HTR-8/SVneo (cell line): ENCODE measurements around the gene ZSWIM6.

Experiments used
- DNase-seq: peaks from one replicate; pipeline ENCODE4 v3.0.0; 2011; ENCODE audit warnings: low spot score, mixed read lengths; ENCODE audit not compliant: insufficient read length
- FAIRE-seq: peaks from 2 replicates; lab custom pipeline; 2011; peaks lifted over from hg19 to GRCh38; lab: Jason Lieb, UNC

ZSWIM6 gene

DNA sequence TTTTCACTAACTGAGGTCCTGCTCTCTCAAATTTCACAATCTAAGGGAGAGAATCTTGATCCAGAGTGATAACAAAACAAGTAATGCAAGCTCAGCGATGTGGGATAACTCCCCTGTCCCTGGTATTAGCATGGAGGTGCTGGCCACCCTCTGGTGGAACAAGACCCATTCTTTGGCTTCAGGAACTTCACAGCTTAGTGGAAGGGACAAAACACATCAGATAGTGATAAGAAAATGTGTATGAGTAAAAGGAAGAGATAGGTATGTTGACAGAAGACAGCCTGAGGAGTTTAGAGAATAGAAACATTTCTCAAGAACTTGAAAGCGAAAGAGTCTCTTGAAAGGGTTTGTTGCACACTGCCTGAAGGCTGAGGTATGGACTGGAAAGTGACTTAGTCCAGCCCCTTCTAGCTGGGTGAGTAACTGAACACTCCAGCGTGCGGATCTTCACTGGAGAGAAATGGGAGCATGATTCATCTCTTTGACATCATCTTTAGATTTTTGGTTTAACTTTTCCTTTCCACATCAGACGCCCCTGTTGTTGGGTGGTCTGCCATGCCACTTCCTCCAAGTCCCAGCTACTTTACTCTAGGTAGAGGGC is 25.4 kb upstream of the ZSWIM6 start:
- FAIRE-seq = no peak
- DNase-seq = no peak

DNA sequence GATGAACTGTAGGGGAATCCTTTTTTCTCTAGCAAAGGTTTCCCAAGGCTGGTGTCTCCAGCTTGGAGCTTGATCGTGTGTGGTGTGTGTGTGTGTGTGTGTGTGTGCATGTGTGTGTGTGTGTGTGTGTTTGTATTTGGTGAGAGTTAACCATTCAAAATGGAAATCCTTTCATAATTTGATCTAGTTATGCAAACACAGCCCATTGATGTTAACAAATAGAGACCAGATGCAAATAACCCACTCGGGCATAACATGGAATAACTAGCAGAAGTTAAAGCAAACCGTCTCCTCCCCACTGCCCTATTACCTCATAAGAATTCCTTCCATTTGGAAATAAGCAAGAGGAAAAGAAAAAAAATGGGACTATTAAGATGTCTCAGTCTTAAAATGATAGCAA is 24.9 kb upstream of the ZSWIM6 start:
- FAIRE-seq (no peak), DNase-seq (no peak)

DNA sequence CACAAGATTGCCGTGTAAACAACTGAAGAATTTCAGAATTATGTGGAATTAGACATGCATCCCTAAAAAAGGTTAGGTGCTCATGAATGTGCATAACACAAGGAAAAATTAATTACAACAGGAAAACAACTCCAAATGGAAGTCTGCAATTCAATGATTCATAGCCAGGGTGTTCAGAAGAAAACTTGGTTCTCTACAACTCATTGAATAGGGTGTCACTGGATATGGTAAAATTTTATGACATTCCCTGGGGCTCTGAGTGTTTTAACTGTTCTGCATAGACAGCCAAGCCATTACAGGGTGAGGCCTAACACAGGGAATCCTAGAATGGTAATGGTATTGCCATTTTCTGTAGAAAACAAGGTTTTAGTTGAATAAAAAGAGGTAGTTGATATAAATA is 24.4 kb upstream of the ZSWIM6 start:
- no peak for FAIRE-seq

DNA sequence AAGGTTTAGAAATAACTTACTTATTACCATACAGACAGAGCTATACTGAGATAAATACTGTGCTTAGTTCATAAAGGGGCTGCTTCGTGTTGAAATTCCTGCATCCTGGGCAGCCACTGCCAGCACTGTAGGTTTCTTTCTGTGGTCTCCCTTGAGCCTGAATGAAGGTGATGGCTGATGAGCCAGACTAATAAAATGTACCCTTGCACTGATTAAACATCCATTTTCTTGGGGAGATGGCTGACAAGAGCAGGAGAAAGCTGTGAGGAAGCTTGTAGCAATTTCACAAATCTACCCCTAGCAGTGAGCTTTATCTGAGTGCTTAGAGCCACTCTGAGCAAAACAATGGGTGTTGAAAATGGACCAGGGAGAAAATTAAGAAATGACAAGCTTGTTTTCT is 23.3 kb upstream of the ZSWIM6 start:
- DNase-seq (no peak), FAIRE-seq (no peak)

More for the DNA sequence above, 24.4 kb upstream of the ZSWIM6 start:
- no peak for DNase-seq

DNA sequence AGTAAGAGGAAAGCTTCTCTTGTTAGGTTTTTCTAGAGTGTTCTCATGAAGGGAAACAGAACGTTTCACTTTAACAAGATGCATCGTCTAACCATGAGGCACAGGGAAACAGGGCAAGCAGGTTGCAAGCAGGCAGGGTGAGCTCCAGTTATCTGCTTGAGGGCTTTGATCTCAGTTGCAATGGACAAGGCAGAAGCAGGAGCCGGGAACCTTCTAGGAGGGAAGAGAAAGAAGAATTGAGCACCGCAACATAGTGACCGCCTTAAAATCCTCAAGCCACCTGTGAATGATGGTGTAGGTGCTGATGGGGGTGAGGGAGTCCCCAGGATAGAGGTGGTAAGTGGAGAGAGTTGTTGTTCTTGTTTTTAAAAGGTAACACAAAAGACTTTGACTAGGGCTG is 22.9 kb upstream of the ZSWIM6 start:
- FAIRE-seq (no peak), DNase-seq (no peak)

DNA sequence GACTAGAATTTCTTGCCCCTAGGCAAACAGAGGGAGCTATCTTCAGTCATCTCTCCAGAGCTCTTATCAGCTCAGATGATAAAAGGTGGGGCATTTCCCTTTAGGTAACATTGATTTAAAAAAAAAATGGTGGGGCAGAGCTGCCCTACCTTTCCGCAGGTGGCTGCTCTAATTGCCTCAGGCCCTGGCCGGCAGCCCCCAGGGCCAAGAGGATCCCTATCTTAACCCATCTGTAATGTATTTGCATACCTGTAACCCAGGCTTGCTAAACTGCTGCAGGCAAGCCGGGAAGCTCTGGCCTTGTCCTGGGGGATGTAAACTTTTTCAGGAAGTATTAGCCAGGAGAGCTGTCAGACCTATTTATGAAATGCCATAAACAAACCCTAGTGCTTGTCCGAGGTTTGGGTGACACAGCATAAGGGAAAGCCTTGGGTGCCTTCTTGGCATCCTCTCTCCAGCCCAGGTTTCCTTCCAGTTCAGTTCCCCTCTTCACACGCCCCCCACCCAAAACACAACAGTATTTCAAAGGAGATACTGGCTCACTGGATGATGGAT is 20.9 kb upstream of the ZSWIM6 start:
- FAIRE-seq = no peak
- no peak for DNase-seq

DNA sequence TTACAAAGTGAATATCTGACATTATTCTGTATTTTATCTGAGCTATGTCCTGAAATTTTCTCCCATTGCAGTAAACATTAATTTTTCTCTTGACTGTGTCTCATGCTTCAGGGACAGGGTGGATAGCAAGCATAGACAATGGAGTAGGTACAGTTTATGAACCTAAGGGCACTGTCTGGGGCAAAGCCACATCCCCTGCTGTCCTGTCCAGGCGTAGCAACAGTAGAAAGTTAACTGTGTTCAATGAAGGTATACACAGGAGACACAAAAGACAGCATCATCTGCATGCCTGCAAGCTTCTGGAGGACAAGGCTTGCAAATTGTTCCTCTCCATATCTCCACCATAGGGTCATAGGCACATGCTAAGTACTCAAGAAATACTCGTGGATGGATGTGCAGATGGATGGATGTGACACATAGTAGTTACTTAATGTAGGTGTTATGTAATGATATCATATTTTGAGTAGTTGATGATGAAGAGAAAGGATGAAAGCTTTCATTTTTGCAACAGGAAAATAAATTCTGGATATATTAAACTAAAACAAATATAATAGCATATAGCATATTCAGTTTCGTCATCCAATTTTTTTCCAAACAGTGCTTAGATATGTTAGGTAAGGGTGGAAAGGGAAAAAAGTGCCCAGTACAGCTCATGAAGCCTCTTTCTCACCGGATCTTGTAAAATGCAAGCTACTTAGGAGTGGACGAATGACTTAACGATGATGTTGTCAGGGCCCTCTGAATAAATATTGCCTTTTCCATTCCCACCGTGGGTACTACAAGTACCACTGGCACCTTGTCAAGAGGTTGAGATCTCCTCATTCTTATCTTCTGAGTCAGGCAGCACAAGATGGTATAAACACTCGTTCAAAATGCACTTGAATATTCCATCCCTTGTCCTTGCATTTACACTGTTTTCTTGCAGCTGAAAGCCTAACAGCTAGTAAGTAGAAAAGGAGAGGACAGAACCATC is 19.9 kb upstream of the ZSWIM6 start:
- FAIRE-seq = peak; percentile 86
- no peak for DNase-seq

DNA sequence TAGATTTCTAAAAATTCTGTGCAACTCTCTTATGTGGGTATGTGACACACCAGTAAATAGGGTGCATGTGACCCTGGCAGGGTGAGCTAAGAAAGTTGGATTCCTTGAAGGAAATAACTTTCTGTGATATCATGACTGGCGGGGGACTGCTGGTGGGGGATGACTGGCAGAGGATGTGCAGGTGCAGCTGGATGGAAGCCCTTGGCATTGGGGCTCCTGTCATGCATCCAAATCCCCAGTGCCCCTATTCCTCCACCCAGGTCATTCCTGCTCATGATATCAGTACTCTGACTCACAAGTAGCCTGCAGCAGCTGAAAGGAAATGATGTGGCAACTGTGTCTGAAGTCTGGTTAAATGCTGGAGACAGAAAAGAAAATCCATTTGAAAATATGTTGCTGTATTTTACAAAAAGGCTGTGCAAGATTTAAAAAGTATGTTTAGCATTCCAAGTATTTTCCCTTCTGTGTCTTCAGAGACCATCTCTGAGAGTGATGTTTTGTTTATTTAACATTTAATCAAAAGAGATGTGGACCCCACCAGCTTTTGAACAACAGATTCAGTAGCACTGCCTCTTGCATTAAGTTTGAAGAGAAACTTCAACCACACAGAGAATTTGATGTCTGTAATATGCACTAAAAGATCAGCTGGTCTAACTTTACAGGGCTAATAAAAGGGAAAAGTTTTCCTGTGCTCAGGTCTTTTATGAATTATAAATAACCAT is 17.9 kb upstream of the ZSWIM6 start:
- FAIRE-seq = peak; percentile 83
- DNase-seq = peak; percentile 74

DNA sequence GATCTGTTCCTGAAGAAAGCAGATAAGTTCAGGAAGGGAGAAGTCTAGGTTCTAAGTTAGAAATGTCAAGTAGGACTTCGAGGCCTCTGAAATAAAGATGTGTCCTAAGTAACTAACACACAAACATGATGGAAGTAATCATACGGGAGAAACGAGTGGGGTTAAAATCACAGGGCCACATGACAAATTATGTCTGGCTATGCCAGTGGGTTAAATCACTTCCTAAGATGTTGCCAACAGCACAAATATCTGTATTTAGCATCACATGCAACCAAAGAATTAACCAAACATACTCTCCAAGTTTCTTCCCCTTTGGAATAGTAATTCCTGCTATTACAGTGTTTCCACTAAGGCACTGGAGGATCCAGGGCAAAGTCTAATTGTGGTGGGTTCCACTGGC is 13.7 kb upstream of the ZSWIM6 start:
- DNase-seq (no peak), FAIRE-seq (no peak)

DNA sequence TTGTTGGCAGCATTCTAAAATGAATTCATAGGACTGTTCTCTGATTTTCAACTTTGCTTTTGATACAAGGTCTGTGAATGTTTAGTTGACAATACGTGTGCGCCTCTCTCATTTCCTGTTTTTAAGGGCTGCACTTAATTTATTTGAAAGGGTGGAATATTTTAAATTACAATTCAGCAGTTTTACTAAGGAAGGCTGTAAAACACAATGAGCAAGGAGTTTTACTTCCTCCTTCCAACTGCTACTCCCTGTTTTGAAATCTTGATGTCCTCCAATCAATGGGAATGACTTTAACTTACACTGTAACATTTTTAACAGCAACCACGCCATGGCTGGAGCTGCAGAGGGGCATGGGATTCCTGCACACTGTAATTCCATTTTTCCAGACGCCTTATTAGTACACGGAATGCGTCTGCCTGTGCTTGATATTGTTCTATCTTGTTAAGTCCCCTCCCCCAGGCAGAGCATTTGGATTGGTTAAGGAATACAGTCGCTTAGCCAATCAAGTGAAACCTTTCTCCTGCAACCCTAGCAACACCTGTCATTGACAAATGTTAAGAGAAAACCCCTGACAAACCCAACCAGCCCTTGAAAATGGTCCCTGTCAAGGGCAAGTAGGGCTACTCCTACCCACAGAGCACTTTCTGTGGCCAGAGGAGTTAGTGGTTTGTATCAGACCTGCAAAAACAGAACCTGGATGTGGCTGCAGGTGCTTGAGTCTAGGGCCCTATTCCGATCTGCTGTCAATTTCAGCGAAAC is 12.5 kb upstream of the ZSWIM6 start:
- FAIRE-seq (no peak), DNase-seq (no peak)

DNA sequence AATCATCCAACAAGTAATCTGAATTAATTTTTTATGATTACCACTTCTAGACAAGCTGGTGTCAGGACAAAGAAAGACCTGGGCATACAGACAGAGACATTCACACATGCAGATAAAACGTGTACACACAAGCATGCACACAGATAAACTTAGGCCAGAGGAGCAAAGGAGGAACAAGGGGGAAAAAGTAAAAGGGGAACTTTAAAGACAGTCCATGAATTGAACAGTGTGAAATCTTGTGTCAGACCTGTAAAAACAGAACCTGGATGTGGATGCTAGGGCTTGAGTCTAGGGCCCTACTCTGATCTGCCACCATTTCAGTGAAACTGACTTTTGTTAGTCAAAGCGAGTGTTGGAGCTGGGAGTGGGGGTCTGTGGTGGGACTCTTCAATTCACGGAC is 11.2 kb upstream of the ZSWIM6 start:
- DNase-seq = no peak

DNA sequence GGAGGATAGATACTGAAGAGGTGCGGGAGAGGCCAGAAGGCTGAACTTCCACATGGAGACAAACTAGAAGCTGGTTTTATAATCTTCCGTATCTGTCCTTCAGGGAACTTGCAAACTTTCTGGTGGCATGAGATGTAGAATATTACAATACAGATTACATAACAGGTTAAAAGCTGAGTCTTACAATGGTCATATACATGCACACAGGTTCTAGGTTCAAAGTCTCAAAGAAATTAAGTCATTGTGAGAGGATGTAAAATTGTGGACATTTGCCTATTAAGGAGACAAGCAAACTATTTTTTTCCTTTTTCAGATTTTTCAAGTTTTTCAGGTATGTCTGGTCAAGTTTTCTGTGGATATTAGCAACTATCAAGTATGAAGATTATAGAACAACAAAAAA is 10.4 kb upstream of the ZSWIM6 start:
- no peak for DNase-seq
- FAIRE-seq = no peak

More for the DNA sequence above, 11.2 kb upstream of the ZSWIM6 start:
- FAIRE-seq = no peak

DNA sequence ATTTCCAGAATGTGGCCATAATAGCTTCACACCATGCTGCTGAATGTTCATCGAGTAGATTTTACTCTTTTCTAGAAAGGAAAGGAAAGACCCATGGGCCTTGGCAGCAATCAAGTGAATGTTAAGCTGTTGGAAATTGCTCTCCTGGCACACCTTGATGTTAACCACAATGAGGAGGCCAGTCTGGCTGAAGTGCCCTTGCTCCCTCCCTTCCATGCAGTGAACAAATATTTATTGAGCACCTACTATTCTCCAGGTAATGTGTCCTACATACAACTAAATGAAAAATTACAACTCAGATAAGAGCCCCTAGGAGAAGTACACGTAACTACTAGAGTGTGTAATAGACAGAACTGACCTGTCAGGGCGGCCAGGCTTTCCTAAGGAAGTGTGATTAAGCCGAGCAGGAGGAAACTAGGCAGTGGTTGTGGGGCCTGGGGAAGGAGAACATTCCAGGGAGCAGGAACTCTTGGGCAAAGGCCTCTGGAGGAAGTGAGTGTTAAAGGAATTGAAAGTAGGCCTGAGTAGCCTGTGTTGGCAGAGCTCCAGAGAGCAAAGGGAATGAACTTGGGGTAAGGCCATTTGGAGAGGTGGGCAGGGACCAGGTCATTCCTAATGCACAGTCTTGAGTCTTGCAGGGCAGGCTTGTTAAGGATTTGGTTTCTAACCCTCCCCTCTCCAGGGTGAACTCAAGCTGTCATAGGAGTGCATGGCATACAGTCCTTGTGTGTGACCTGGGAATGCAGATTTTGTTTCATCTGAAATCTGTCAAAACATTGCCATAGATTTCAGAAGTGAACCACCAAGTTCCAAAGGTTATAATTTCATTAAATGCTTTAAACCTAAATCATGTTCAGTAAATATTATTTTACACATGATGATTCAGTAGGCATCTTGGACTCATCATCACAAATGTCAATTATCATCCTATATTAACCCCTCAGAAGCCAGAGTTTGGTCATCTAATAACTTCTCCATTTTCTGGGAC is 9.0 kb upstream of the ZSWIM6 start:
- DNase-seq = no peak
- FAIRE-seq = peak; percentile 69

DNA sequence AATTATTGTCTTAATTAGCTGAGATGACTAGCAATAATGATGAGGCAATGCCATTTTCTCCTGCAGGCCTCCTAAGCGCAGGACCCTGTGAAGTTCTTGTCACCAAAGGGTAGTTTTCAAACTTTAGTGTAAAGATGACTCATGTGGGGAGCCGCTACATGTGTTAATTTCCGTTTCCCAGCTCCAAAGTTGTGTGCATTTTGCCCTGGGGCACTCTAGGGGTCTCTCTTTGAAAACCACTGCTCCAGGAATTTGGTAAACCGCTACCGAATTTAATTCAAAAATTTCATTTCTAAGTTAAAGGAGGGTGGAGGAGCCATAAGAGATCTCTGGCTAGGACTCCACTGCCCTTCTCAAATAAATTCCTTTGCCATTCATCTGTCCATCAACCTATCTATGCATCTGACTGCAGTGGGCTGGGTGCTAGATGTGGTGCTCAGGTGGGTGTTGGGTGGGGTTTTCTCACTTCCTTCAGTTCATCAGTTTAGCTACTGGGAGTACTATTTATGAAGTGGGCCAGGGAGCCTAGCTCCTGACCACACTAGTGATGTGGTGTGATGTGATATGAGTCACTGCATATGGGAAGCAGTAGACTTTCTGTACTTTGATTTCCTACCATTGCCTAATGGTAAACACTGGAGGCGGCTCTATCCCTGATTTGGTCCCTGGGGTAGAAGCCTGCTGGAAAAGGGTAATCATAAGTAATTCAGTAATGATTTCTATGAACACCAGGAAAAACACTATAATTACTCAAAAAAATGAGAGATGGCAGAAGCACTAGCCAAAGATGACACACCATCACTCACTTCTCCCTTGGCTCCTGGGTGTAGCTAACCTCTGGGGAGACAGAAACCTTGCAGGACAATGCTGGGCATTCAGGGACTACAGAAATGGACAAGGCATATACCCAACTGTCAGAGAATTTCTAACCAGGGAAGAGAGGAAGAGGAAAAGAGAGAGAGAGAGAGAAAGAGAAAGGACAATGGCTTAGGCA is 4.0 kb upstream of the ZSWIM6 start:
- FAIRE-seq = no peak

DNA sequence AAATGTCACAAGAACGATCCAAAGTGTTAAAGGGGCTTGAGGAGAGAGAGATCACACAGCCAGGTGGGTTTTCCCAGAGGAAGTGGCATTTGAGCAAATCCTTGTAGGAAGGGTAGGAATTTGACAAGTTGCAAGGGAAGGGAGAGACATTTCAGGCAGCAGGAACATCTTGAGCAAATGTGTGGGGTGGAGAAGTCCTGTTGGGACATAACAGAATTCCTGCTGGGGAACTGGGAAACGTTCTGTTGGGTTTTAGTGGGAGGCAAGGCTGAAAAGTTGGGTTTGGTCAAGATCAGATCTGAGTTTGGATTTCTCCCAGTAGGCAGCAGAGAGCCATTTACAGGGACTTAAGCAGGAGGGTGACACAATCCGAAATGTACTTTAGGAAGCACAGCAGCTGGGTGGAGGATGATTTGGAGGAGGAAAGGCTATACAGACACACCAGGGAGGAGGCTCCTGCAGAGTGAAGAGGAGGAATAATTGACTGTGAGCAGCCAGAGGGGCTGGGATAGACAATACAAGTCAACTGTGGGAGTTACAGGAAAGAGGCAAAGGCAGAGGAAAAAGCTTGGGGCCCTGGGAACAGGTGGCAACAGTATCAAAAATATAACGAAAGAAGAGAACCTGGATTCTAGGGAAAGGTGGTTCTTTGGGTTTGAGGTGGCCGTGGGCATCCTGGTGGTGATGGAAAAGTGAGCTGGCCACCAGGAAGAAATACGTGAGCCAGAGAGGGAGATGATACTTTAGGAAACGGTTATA is 3.1 kb upstream of the ZSWIM6 start:
- no peak for DNase-seq
- FAIRE-seq = peak; percentile 58

More for the DNA sequence above, 4.0 kb upstream of the ZSWIM6 start:
- DNase-seq = no peak

DNA sequence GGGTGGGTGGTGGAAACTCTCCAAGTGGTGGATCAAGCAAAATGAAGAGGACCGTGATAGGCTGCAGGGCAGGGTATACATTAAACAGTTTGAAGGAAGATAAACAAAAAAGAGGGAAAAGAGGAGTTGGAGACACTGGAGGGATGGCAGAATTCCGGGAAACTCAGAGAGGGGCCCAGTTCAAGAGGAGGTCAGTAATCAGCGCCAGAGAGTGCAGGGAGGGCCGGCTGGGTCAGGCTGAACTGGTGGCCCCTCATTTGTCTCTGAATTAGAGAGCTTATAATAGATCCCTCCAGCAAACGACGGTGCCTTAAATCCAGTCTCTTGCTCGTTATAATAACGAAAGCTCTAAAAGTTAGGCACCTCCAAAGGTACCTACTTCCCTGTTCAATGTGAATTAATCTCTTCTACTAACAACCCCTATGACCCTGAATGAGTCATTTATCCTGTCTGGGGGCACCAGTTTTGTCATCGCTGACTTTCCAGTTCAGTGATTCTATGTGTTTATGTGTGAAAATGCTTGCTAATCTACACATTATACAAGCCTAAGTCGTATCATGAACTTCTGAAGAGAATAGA is 2.4 kb upstream of the ZSWIM6 start:
- DNase-seq = no peak
- no peak for FAIRE-seq
